Measurements from ENCODE around the gene HDAC6. TPM values are rescaled to one million over a fixed set of nuclear protein-coding genes. Genes with fewer than 3 reads are reported as not detected.

HDAC6 gene
- total and polyA plus RNA-seq, 2 donors (not counting 3 experiments of a cell fraction or from before 2014, with no cell fraction given): 43.7 to 58.4 TPM

- FAIRE-seq: no peak
- no peaks in the 10 kb centered on the region for H3K27me3 ChIP-seq (ENCODE audit: control insufficient read depth in 2 of 2, insufficient read depth in 2 of 2, low read length in 2 of 2)
- no peaks in the 10 kb centered on the region for H3K79me2 ChIP-seq (ENCODE audit: control insufficient read depth, insufficient read depth, low read length)
- no peak for TF ChIP-seq JUN (IDR thresholded peaks at IDR 0.05; ENCODE audit: borderline replicate concordance, insufficient read depth, insufficient read length, low read depth)
- no peak for TF ChIP-seq POLR2A (IDR thresholded peaks at IDR 0.05; ENCODE audit: low read depth, low read length)
- TF ChIP-seq, protein P1, sequence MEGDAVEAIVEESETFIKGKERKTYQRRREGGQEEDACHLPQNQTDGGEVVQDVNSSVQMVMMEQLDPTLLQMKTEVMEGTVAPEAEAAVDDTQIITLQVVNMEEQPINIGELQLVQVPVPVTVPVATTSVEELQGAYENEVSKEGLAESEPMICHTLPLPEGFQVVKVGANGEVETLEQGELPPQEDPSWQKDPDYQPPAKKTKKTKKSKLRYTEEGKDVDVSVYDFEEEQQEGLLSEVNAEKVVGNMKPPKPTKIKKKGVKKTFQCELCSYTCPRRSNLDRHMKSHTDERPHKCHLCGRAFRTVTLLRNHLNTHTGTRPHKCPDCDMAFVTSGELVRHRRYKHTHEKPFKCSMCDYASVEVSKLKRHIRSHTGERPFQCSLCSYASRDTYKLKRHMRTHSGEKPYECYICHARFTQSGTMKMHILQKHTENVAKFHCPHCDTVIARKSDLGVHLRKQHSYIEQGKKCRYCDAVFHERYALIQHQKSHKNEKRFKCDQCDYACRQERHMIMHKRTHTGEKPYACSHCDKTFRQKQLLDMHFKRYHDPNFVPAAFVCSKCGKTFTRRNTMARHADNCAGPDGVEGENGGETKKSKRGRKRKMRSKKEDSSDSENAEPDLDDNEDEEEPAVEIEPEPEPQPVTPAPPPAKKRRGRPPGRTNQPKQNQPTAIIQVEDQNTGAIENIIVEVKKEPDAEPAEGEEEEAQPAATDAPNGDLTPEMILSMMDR (IDR thresholded peaks at IDR 0.05; ENCODE audit: extremely low read depth in 1 of 2, insufficient read depth in 1 of 2, low read depth in 1 of 2, low read length in 2 of 2): no peak
- no peak for TF ChIP-seq EZH2 (IDR thresholded peaks at IDR 0.05; ENCODE audit: borderline replicate concordance, low read depth, low read length, severe bottlenecking)
- no peak for TF ChIP-seq MYC (IDR thresholded peaks at IDR 0.05; ENCODE audit: low read depth, low read length)
- no peak for TF ChIP-seq FOS (IDR thresholded peaks at IDR 0.05; ENCODE audit: borderline replicate concordance, insufficient read depth, low read length)
- TF ChIP-seq, protein P2, sequence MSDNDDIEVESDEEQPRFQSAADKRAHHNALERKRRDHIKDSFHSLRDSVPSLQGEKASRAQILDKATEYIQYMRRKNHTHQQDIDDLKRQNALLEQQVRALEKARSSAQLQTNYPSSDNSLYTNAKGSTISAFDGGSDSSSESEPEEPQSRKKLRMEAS (IDR thresholded peaks at IDR 0.05; ENCODE audit: insufficient read depth, insufficient read length): no peak
- no peak for TF ChIP-seq POLR2AphosphoS5 (IDR thresholded peaks at IDR 0.05; ENCODE audit: insufficient read depth, low read depth, low read length)
- ChIA-PET CTCF (no interaction called here), POLR2A (no interaction called here)
- H3K36me3 ChIP-seq (ENCODE audit: control insufficient read depth in 2 of 2, extremely low read depth in 1 of 2, insufficient read depth in 2 of 2, low read length in 2 of 2): no peaks in the 10 kb centered on the region
- intact Hi-C loops (cut with micrococcal nuclease) (no loop called here), dilution Hi-C loops (cut with MboI; ENCODE audit: extremely low pct_ligation_motif_present, low sequenced_read_pairs) (no loop called here)
- no TSS peak for BruUV-seq (replicated peaks)
- H3K9me1 ChIP-seq (replicated peaks; ENCODE audit: control insufficient read depth, extremely low read depth, insufficient read depth, low read length): no peaks in the 10 kb centered on the region
- H3K4me3 ChIP-seq (replicated peaks in 1 of 3; ENCODE audit: insufficient read depth in 1 of 3, low read depth in 1 of 3, low read length in 3 of 3): no peak overlapping the region
- H3K4me2 ChIP-seq (ENCODE audit: insufficient read depth, low read length): no peak overlapping the region
- H3K27ac ChIP-seq (ENCODE audit: insufficient read depth, low read depth, low read length): no peak overlapping the region
- H3K9me3 ChIP-seq (replicated peaks; ENCODE audit: control insufficient read depth, insufficient read depth, low read length): no peaks in the 10 kb centered on the region
- H3K4me1 ChIP-seq (ENCODE audit: control insufficient read depth, extremely low read depth, insufficient read depth, low read length): no peaks in the 10 kb centered on the region
- H3K9ac ChIP-seq (replicated peaks; ENCODE audit: extremely low read depth, insufficient read depth, low read length): no peak overlapping the region
- H2AFZ ChIP-seq (ENCODE audit: low read depth, low read length): no peak overlapping the region
- no peaks in the 10 kb centered on the region for H4K20me1 ChIP-seq (replicated peaks; ENCODE audit: control insufficient read depth, extremely low read depth, insufficient read depth, low read length)
- no peak for DNase-seq (ENCODE audit: low read depth, low spot score)
Measured at GRCh38 chrX:48792219-48792618, 9.6 kb upstream of the HDAC6 start.
